HepG2 (cell line): ENCODE results near the gene NUF2. TPM values are rescaled to one million over a fixed set of nuclear protein-coding genes. Genes with fewer than 3 reads are reported as not detected.

Experiments used
- BRD4 ChIP-seq: sonication (generic); formaldehyde crosslinking; IDR thresholded peaks from 2 replicates; pipeline ENCODE4 v1.4.0; 2020; ENCODE audit warnings: missing genetic modification reagents
- BRF2 ChIP-seq: sonication (generic); formaldehyde crosslinking; IDR thresholded peaks from 2 replicates; pipeline ENCODE4 v1.8.1; 2022; ENCODE audit warnings: mild to moderate bottlenecking, missing genetic modification reagents
- CEBPZ ChIP-seq: IDR thresholded peaks from 2 replicates; pipeline ENCODE4 v1.6.1; 2012; ENCODE audit warnings: low read length, improper control_type of control experiment
- DNMT1 ChIP-seq: sonication (generic); formaldehyde crosslinking; IDR thresholded peaks from 2 replicates; pipeline ENCODE4 v1.5.1; 2020; ENCODE audit warnings: mild to moderate bottlenecking, missing genetic modification reagents
- IRF1 ChIP-seq: sonication (generic); formaldehyde crosslinking; IDR thresholded peaks from 2 replicates; pipeline ENCODE4 v1.4.0; 2020; ENCODE audit warnings: low read depth, mild to moderate bottlenecking, missing genetic modification reagents
- NPAS2 ChIP-seq: sonication (generic); formaldehyde crosslinking; IDR thresholded peaks from 2 replicates; pipeline ENCODE4 v1.8.0; 2022; ENCODE audit warnings: mild to moderate bottlenecking, missing genetic modification reagents, borderline replicate concordance
- PLRG1 ChIP-seq: fragments of 450-650 bp; conservative IDR thresholded peaks from 2 replicates; pipeline ENCODE4 v1.6.1; 2016
- SCMH1 ChIP-seq: sonication (generic); formaldehyde crosslinking; IDR thresholded peaks from 2 replicates; pipeline ENCODE4 v1.9.0; 2021; ENCODE audit warnings: missing genetic modification reagents, mild to moderate bottlenecking, borderline replicate concordance
- SP1 ChIP-seq, 2 experiments: fragments of 450-650 bp in 1 of 2; sonication (generic) in 1 of 2; formaldehyde crosslinking in 1 of 2; IDR thresholded peaks; 2 replicates each; pipeline versions ENCODE4 v1.4.0 to v1.6.1; 2016 to 2020; ENCODE audit warnings: missing genetic modification reagents in 1 of 2
- TCF7L2 ChIP-seq: IDR thresholded peaks from 2 replicates; pipeline ENCODE4 v1.6.1; 2011; ENCODE audit warnings: mild to moderate bottlenecking, low read depth, low read length, moderate library complexity
- ZFP62 ChIP-seq: sonication (generic); formaldehyde crosslinking; IDR thresholded peaks from 2 replicates; pipeline ENCODE4 v1.4.0; 2020; ENCODE audit warnings: missing genetic modification reagents
- ZNF101 ChIP-seq: sonication (generic); formaldehyde crosslinking; IDR thresholded peaks from 2 replicates; pipeline ENCODE4 v1.4.0; 2020; ENCODE audit warnings: mild to moderate bottlenecking, low read depth, missing genetic modification reagents, borderline replicate concordance
- ZNF136 ChIP-seq: sonication (generic); formaldehyde crosslinking; IDR thresholded peaks from 2 replicates; pipeline ENCODE4 v1.8.1; 2022; ENCODE audit warnings: low read depth, mild to moderate bottlenecking, moderate library complexity, missing genetic modification reagents
- ZNF331 ChIP-seq: sonication (generic); formaldehyde crosslinking; IDR thresholded peaks from 2 replicates; pipeline ENCODE4 v1.4.0; 2020; ENCODE audit warnings: missing genetic modification reagents
- ZNF441 ChIP-seq: sonication (generic); formaldehyde crosslinking; IDR thresholded peaks from 2 replicates; pipeline ENCODE4 v1.7.0; 2021; ENCODE audit warnings: missing genetic modification reagents, borderline replicate concordance
- ZNF549 ChIP-seq: sonication (generic); formaldehyde crosslinking; IDR thresholded peaks from 2 replicates; pipeline ENCODE4 v1.5.0; 2020; ENCODE audit warnings: missing genetic modification reagents
- ZNF766 ChIP-seq: sonication (generic); formaldehyde crosslinking; IDR thresholded peaks from 2 replicates; pipeline ENCODE4 v1.5.0; 2020; ENCODE audit warnings: missing genetic modification reagents, borderline replicate concordance
- ZNF775 ChIP-seq: sonication (generic); formaldehyde crosslinking; IDR thresholded peaks from 2 replicates; pipeline ENCODE4 v1.4.0; 2020; ENCODE audit warnings: missing genetic modification reagents, mild to moderate bottlenecking, moderate library complexity, borderline replicate concordance
- polyA plus RNA-seq, 8 experiments: library from polyadenylated mRNA; depleted of rRNA in 3 of 8; stranded (reverse) in 7 of 8; unstranded in 1 of 8; fragments of >200 nt; fragmentation: Illumina TruSeq in 4 of 8; extraction: Trizol in 4 of 8; gene quantifications; 2 replicates each; pipeline versions ENCODE4 v1.2.1 to v1.2.3, GENCODE V29; 2011 to 2016; ENCODE audit warnings: low read depth in 4 of 8, missing spikeins in 1 of 8, mixed read lengths in 1 of 8; ENCODE audit not compliant: insufficient read depth in 1 of 8
- total RNA-seq, 5 experiments: library from RNA; depleted of rRNA; stranded (reverse); fragments of >200 nt; fragmentation: Illumina TruSeq; extraction: Trizol; gene quantifications; 2 replicates each; pipeline ENCODE4 v1.2.3, GENCODE V29; 2016; ENCODE audit warnings: low read depth in 1 of 5
- TF ChIP-seq, protein P1 (sequence below): sonication (generic); formaldehyde crosslinking; IDR thresholded peaks from 2 replicates; pipeline ENCODE4 v1.4.0; 2020; ENCODE audit warnings: missing genetic modification reagents, borderline replicate concordance

Gene NUF2
- total and polyA plus RNA-seq, 2 of the 13 experiments (the other 11 are each of a cell fraction or from before 2014, with no cell fraction given), result 26.0 to 39.4 TPM

DNA sequence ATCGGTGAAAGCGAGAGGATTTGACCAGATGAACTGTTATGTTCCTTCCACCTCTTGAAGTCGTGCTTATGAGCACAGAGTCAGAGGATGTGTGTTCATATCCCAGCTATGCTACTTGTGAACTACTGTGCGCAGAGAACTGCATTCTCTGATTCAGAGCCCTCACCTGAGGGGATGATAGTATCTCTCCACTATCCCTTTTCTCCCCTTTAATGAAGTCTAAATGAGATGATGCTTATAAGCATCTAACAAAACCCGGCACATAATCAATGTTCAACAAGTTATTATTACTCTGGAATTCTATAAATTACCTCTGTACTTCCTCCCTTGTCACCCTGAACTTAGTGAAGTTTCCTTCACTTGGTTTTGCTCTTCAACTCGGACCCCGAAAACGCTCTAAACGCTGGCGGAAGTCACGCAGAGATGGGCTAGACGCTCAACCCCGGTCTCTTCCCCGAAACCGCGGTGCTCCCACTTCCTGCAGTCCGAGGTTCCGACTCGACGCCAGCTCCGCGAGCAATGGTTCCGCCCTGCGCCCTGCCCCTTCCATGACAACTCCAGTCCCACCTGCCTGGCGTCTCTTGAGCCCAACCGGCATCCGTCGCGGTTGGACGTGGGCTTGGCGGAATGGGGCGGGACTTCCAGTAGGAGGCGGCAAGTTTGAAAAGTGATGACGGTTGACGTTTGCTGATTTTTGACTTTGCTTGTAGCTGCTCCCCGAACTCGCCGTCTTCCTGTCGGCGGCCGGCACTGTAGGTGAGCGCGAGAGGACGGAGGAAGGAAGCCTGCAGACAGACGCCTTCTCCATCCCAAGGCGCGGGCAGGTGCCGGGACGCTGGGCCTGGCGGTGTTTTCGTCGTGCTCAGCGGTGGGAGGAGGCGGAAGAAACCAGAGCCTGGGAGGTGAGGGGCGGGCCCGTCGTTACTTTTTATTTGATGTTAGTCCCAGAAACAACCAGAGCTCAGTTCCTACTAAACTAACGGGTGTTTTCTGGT lies at the start of gene NUF2 (continued):
- TF ChIP-seq NPAS2 (CRISPR knock-in tag) (no peak), ZNF549 (CRISPR knock-in tag) (no peak), CEBPZ (no peak), TCF7L2 (no peak), BRD4 (CRISPR knock-in tag) (peak; percentile 94), PLRG1 (no peak), ZNF136 (CRISPR knock-in tag) (peak; percentile 87), SCMH1 (CRISPR knock-in tag) (no peak), ZNF441 (CRISPR knock-in tag) (no peak), ZNF775 (CRISPR knock-in tag) (no peak; the same call in 1 of the 2 replicates), ZNF101 (CRISPR knock-in tag) (peak; percentile 60; the same call in 1 of the 2 replicates), ZNF331 (CRISPR knock-in tag) (peak; percentile 98), IRF1 (CRISPR knock-in tag) (no peak), DNMT1 (CRISPR knock-in tag) (peak; percentile 99), ZFP62 (CRISPR knock-in tag) (peak; percentile 93), BRF2 (CRISPR knock-in tag) (peak; percentile 98), ZNF766 (CRISPR knock-in tag) (peak; percentile 84; the same call in 1 of the 2 replicates), SP1 (IDR thresholded peaks at IDR 0.05) (no peak), SP1 (CRISPR knock-in tag; IDR thresholded peaks at IDR 0.05) (peak; percentile 98)
- TF ChIP-seq, protein P1, sequence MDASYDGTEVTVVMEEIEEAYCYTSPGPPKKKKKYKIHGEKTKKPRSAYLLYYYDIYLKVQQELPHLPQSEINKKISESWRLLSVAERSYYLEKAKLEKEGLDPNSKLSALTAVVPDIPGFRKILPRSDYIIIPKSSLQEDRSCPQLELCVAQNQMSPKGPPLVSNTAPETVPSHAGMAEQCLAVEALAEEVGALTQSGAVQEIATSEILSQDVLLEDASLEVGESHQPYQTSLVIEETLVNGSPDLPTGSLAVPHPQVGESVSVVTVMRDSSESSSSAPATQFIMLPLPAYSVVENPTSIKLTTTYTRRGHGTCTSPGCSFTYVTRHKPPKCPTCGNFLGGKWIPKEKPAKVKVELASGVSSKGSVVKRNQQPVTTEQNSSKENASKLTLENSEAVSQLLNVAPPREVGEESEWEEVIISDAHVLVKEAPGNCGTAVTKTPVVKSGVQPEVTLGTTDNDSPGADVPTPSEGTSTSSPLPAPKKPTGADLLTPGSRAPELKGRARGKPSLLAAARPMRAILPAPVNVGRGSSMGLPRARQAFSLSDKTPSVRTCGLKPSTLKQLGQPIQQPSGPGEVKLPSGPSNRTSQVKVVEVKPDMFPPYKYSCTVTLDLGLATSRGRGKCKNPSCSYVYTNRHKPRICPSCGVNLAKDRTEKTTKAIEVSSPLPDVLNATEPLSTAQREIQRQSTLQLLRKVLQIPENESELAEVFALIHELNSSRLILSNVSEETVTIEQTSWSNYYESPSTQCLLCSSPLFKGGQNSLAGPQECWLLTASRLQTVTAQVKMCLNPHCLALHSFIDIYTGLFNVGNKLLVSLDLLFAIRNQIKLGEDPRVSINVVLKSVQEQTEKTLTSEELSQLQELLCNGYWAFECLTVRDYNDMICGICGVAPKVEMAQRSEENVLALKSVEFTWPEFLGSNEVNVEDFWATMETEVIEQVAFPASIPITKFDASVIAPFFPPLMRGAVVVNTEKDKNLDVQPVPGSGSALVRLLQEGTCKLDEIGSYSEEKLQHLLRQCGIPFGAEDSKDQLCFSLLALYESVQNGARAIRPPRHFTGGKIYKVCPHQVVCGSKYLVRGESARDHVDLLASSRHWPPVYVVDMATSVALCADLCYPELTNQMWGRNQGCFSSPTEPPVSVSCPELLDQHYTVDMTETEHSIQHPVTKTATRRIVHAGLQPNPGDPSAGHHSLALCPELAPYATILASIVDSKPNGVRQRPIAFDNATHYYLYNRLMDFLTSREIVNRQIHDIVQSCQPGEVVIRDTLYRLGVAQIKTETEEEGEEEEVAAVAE, result peak; percentile 96
